Testis (tissue), 2 donors: ENCODE measurements around the gene LRRC49.

Experiments
- CTCF ChIP-seq, 3 experiments: fragments of 450-650 bp in 2 of 3; fragments of 200-600 bp in 1 of 3; sonication (generic) in 1 of 3; IDR thresholded peaks; one replicate each; pipeline ENCODE4 v1.5.1; 2016 to 2019; ENCODE audit warnings: antibody characterized with exemption in 3 of 3, mild to moderate bottlenecking in 2 of 3, moderate library complexity in 1 of 3
- POLR2A ChIP-seq: fragments of 450-650 bp; IDR thresholded peaks from one replicate; pipeline ENCODE4 v1.6.1; 2017; ENCODE audit warnings: antibody characterized with exemption, mild to moderate bottlenecking, moderate library complexity

- no peak for TF ChIP-seq CTCF (IDR thresholded peaks at IDR 0.05)
- no peak for TF ChIP-seq POLR2A
Observed at GRCh38 chr15:70932397-70932796, 39.8 kb downstream of the LRRC49 start.
